Ureter (tissue), 1 donor: ENCODE data around the gene EIPR1. TPM values are rescaled to one million over a fixed set of nuclear protein-coding genes. Genes with fewer than 3 reads are reported as not detected.
"Not testable (repeated sequence)": the region's sequence is repeated elsewhere in the genome, so short reads cannot be mapped to it uniquely, and the experiment has no call there.

Source experiments
- DNase-seq: peaks from one replicate; pipeline ENCODE4 v3.0.0-alpha.2; 2020; ENCODE audit warnings: low spot score
- total RNA-seq: library from RNA; stranded (reverse); gene quantifications from one replicate; pipeline ENCODE4 v1.2.4, GENCODE V29; 2023
- donor health status: DM: yes; HTN: yes; CAD: no.

EIPR1 gene
- total RNA-seq, 1 donor from 2014 or later, result 38.1 TPM

DNA sequence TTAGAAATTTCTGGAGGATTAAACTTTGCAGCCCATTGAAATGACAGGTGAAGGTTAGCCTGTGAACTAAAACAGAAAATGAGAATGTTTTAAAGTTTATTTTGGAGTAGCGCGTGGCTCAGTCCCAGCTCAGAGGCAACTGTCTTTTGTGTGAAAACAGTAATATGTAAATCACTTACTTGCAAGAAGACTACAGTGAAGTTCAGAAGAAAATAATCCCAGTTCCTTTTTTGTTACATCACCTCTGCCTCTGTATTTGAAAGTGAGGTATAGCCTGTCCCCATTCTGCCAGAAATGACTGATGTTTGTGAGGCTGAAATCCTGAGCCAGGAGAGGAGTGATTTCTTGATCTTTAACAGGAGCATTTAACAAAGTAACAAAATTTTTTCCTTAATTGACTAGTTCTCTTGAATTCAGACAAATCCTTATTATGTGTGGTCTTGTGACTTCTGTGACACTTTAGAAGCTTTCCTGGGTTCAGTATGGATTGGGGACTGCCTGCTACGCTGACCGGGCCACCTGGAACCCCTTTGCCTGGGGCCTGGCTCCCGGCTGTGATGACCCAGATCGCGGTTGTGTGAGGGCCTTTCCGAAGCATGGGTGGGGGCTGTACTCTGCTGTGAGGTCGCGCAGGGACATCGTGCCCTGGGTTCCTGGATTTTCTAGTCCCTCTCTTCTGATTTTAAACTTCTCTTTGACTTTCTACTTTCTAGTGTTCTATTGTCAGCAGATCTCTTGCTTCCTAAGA is 26.1 kb upstream of the EIPR1 start:
- no peak for DNase-seq

DNA sequence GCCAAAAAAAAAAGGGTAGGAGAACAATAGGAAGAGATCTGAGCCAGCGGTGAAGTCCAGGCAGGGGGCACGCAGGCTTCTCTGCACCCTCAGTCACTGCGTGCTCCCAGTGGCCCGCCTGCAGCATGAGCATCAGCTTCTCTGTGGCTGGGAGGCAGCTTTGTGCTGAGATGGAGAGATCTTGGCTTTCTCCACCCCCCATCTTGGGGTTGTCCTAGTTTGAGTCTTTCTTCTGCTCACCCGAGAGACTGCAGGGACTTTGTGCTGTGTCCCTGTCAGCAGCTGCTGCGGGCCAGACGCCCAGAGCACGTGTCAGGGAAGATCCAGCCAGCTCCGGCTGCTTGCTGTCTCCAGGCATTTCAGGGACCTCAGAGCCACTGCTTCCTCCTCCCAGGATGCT is 22.2 kb upstream of the EIPR1 start:
- no peak for DNase-seq

DNA sequence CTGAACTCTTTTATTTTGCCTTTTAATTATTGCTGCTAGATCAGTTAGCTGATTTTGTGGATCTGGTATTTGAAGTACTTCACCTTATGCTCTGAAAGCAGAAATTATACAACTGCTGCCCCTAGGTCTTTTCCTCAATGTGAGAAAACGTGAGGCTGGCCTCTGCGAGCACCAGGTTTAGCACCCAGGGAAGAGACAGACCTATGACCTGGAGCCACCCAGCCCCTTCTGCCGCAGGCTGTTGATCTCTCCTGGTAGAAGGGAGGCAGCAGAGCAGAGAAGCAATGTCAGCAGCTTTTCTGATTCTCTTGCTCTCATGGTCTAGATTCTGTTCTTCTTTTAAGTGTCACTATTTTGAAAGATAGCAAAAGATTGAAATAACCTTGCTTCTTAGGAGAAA is 21.8 kb upstream of the EIPR1 start:
- DNase-seq, result no peak

DNA sequence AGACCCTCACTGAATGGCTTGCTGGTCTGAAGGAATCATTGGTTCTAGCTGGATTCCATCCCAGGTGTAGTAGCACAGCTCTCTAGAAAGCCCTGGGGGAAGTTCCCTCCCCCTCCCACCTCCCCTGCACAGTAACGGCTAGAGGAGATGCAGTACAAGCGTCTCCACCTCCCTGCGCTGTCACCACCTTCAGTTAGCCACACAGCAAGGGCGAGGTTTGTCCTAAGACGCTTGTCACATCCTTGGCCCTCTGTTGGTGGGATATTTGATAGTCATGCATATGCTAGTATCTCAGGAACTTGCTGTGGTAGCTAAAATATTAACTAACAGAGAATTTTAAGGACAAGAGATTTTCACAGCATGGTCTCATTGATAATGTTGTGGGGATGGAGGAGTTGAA is 21.2 kb upstream of the EIPR1 start:
- no peak for DNase-seq

DNA sequence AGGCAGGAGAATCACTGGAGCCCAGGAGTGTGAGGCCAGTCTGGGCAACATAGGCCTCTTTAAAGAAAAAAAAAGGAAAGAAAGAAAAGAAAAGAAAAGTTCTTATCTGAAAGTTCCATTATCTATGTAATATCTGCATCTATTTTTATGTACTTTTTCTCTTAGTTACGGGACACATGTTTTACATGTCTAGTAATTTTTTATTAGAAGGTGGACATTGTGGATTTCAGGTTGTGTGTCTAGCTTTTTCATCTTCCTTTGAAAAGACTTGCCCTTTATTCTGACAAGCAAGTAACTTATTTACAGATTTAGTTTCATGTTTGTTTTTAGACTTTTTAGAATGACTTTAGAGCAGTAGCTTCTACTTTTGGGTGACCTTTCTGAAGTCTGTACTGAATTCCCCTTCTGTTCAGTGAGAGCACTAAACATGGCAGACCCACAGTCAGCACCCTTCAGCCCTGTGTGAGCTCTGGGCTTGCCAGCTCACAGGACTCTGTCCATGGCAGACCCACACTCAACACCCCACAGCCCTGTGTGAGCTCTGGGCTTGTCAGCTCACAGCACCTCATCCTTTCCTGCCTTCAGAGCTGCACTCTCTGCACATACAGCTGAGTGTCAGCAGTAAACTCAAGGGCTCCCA is 19.4 kb upstream of the EIPR1 start:
- no peak for DNase-seq

DNA sequence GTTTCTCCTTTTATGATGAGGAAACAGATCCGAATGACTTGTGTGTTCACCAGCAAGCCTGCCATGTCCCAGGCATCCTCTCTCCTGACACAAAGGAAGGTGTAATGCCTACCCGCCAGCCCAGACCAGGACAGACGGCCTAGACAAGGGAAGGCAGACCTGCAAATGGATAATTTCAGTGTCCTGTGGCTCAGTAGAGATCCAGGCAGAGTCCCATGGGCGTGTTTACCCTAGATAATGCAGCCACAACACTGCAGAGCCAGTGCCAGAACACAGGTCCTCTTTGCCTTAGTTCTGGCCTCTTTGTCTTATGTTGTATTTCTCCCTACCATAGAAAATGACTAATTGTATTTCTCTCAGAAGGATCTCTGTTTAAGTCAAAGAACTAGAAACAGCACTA is 14.6 kb upstream of the EIPR1 start:
- no peak for DNase-seq

DNA sequence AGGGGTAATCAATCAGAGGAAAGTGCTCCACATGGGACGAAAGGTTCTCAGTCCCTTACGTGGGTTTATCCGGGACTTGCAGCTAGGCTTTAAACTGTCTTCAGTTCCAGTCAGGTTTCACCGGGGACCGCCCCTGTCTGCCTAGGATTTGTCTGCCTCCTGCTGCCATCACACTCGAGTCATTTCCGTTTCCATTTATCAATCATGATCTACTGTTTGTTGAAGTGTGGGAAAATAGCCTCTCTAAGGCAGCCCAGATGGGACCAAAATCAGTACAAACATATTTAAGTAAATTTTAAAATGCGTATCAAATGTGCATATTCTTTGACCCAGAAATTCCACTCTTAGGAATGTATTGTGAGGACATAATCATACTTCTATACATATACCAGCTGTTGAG is 12.4 kb upstream of the EIPR1 start:
- no peak for DNase-seq

DNA sequence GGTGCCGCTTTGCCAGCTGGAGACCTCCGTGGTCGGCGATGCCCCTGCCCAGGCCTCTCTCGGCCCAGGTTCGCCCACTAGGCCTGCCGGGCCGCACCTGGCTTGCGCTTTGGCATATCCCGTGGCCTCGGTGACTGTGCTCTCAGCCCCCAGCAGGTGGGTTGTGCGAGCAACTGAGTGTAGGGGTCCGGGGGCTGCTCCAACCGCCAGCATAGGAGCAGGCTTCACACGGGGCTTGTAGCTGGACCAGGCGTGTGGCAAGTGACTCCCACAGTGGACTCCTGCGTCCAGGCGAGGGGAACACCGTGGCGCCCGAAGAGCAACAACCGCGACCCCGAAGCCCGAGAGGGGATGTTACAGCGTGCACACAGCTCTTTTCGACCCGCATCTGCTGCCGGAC is 11.6 kb upstream of the EIPR1 start:
- DNase-seq, result no peak

DNA sequence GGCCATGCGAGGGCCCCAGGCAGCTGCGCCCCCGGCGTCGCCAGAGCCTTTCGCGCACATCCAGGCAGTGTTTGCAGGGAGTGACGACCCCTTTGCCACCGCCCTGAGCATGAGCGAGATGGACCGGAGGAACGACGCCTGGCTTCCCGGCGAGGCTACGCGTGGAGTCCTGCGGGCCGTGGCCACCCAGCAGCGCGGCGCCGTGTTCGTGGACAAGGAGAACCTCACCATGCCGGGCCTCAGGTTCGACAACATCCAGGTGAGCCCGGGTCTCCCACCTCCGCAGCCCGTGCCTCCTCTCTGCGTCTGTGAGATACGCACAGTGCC is 10.8 kb upstream of the EIPR1 start:
- no peak for DNase-seq

DNA sequence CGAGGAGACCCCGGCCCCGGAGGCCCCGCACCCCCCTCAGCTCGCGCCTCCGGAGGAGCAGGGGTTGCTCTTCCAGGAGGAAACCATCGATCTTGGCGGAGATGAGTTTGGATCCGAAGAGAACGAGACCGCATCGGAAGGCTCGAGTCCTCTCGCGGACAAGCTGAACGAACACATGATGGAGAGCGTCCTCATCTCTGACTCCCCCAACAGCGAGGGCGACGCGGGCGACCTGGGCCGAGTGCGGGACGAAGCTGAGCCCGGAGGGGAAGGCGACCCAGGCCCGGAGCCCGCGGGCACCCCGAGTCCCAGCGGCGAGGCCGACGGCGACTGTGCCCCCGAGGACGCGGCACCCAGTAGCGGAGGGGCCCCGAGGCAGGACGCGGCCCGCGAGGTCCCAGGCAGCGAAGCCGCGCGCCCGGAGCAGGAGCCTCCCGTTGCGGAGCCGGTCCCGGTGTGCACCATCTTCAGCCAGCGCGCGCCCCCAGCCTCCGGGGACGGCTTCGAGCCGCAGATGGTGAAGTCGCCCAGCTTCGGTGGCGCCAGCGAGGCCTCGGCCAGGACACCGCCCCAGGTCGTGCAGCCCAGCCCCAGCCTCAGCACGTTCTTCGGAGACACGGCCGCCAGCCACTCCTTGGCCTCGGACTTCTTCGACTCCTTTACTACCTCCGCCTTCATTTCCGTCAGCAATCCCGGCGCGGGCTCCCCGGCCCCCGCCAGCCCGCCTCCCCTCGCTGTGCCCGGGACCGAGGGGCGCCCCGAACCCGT is 10.2 kb upstream of the EIPR1 start:
- DNase-seq, result no peak

DNA sequence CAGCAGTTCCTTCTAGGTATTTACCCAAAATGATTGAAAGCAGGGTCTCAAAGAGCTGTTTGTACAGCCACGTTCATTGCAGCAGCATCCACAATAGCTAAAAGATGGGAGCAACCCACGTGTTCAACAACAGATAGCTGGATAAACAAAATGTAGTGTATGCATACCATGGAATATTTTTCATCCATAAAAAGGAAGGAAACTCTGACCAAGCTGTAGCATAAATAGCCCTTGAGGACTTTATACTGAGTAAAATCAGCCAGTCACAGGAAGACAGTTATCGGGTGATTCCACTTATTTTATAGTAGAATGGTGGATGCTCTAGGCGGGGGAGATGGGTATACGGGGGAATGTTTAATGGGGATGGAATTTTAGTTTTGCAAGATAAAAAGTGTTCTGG is 9.4 kb upstream of the EIPR1 start:
- DNase-seq, result no peak

DNA sequence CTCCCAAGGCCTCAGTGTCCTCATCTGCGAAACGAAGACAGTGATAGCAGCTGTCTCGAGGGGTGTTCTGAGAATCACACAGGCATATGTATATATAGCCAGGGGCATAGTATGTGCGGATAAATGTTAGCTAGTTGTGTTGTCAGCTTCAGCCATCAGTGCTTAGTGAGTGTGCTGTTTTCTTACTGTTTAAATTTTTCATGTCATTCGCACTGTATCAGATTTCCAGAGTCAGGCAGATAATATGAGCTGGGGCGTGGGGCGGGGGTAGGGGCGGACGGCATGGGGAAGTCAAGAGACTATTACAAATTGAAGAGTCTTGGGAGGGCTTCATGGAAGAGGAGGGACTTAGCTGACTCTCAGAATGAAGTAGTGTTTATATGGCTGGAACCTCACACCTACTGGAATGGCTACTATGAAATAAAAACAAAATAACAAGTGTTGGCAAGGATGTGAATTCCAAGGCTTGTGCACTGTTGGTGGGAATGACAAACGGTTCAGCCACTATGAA is 8.9 kb upstream of the EIPR1 start:
- DNase-seq, result no peak

DNA sequence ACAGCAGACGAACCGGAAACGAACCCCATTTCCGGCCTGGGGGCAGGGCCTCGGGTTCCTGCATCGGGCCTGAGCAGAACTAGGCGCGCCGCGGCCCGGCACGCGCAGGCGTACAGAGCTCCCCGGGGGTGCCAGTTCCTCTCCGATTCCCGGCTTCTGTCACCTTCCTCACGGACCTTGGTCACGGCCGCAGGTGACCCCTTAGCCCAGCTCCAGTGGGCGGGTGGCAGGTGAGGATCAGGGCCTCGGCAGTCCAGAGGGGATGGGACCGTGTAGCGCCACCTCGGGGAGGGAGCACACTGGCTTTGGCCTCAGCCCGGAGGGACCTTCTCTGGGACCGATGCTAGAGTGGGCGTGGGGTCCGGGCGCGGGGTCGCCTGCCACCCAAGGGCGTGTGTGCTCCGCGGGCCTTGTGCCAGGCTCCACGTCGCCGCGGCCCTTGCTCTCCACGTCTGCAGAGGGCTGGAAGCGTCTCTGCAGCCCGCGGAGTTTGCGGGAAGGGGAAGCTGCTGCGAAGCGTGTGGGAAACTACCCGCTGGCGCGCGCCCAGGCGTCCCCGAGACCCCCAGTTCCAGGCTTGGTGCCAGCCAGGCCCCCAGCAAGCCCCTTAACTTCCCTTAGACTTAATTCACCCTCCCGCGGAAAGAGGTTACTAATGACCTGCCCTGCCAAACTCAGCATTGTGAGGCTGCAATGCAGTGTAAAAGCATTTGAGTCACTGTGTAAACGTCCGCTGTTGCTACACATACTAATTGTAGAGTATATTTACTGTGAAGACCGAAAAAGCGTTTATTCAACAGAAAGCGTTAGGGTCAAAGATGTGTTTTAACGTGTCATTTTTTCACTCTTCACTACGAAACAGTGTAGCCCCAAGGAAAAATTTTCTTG is 2.3 kb upstream of the EIPR1 start, which contains the start of gene TRAPPC12:
Gene TRAPPC12, plus strand, starts transcription at position 48 of the 888 bp plus-strand sequence. CDS start 7,930 bp downstream, outside the sequence.
- peak; percentile 93 for DNase-seq

DNA sequence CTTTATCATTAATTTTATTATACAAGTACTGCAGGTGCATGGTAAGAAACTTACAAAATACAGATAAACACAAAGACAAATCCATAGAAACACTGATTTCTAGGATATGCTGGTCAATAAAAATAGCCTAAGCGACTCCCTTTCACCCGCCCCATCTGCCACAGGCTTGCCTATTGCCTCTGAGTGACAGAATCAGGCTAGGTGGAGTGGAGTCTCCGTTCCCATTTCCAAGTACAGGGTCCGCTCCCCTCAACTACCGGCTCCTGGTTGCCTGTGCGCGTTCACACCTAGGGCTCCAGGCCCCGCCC is 1.7 kb upstream of the EIPR1 start:
- DNase-seq, result no peak

DNA sequence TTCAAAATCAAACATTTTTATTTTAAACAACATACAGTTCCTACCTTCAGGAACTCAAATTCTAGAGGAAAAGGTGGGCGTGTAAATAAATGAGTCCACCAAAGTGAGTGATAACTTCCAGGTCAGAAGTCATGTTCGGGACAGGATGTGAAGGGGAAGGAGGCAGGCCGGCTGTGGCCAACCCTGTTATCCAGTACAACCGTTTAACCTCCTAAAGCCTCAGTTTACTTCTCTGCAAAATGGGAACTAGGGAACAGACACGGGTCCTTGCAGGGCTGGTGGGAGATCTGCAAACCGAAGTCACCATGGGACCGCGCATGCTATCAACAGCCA is 373 bp downstream of the EIPR1 start:
- DNase-seq, result no peak

DNA sequence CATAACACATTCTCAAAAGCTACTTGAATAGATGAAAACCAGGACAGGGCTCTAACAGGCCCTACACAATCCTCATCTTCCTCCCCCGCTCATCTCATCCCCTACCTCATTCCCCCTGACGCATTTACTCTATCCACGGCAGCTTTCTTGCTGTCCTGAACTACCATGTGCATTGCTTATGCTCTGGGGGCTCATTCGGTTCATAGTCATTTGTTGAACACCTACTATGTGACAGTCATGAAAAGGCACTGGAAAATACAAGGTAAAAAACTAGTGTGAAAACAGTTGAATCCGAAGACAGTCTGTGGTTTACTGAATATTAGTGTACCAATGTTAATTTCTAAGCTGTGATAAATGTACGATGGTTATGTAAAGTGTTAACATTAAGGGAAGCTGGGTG is 797 bp downstream of the EIPR1 start:
- DNase-seq, result no peak

DNA sequence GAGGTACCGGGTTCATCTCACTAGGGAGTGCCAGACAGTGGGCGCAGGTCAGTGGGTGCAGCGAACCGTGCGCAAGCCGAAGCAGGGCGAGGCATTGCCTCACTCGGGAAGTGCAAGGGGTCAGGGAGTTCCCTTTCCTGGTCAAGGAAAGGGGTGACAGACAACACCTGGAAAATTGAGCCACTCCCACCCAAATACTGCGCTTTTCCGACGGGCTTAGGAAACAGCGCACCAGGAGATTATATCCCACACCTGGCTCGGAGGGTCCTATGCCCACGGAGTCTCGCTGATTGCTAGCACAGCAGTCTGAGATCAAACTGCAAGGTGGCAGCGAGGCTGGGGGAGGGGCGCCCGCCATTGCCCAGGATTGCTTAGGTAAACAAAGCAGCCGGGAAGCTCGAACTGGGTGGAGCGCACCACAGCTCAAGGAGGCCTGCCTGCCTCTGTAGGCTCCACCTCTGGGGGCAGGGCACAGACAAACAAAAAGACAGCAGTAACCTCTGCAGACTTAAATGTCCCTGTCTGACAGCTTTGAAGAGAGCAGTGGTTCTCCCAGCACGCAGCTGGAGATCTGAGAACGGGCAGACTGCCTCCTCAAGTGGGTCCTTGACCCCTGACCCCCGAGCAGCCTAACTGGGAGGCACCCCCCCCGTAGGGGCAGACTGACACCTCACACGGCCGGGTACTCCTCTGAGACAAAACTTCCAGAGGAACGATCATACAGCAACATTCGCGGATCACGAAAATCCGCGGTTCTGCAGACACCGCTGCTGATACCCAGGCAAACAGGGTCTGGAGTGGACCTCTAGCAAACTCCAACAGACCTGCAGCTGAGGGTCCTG is 8.1 kb downstream of the EIPR1 start:
- not testable (repeated sequence) for DNase-seq

DNA sequence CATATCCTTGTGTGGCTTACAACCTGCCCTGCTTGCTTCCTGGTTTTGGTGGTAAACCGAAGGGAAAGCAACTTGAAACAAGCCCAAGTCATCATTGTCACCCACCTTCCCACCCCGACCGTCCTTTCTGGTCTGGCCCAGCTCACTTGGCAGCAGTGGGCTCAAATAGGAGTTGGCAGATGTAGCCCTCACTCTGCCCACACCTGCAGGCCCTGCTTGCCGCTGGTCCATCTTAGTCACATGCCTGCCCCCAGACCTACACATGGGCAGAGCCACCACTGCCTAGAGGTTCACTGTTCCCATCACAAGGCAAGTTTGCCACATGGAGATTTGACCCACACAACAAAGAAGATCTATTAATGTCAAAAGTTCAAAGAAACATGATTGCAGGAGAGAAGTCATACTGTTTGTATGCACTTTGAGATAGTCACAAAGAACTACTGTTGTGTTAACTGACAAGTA is 9.3 kb downstream of the EIPR1 start:
- DNase-seq, result no peak

DNA sequence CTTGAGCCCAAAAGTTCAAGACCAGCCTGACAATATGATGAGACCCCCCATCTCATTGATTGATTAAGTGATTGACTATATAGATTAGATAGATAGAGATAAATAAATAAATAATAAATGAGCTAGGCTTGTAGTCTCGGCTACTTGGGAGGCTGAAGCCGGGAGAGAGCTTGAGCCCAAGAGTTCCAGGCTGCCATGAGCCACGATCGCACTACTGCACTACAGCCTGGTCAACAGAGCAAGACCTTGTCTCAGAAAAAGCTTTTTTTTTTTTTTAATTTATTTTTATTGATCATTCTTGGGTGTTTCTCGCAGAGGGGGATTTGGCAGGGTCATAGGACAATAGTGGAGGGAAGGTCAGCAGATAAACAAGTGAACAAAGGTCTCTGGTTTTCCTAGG is 12.4 kb downstream of the EIPR1 start:
- no peak for DNase-seq

DNA sequence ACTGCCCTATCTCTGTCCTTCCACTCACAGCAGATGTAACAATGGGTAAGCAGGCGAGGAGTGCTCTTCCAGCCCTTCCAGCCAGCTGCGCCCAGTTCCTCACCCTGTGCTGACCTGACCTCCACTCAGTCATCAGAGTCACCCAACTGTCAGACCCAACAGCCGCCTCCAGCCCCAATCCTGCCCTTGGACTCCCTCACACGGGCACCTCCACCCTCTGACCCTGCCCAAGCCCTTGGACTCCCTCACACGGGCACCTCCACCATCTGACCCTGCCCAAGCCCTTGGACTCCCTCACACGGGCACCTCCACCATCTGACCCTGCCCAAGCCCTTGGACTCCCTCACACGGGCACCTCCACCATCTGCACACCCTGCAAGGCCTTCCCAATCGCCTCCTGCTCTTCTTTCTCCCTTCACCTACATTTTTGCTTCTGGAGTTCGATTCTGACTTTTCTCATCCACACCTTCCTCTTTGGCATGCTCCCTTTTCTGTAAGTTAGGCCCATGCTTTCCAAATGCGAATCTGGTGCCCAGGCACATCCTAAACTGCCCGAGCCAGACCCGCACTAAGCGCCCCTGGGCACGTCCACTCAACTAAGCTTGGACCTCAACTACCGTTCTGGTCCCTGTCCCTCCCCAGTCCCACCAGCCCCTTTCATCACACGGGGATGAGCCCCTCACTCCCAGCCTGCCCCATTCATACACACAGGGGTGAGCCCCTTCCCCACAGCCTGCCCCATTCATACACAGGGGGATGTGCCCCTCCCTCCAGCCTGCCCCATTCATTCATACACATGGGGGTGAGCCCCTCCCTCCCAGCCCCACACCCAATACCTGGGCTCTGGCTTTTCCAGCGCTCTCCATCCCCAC is 15.9 kb downstream of the EIPR1 start:
- DNase-seq, result no peak
